Bronchus fibroblast of lung (primary cell): Measurements from ENCODE around the gene CPNE8. TPM values are rescaled to one million over a fixed set of nuclear protein-coding genes. Genes with fewer than 3 reads are reported as not detected.

Experiments used
- total RNA-seq: library from RNA; depleted of rRNA; stranded (reverse); fragments of >200 nt; gene quantifications from 2 replicates; pipeline ENCODE4 v1.2.3, GENCODE V29; 2015

Gene CPNE8
- under 0.01 and 0.17 TPM in 2 replicates for total RNA-seq

DNA sequence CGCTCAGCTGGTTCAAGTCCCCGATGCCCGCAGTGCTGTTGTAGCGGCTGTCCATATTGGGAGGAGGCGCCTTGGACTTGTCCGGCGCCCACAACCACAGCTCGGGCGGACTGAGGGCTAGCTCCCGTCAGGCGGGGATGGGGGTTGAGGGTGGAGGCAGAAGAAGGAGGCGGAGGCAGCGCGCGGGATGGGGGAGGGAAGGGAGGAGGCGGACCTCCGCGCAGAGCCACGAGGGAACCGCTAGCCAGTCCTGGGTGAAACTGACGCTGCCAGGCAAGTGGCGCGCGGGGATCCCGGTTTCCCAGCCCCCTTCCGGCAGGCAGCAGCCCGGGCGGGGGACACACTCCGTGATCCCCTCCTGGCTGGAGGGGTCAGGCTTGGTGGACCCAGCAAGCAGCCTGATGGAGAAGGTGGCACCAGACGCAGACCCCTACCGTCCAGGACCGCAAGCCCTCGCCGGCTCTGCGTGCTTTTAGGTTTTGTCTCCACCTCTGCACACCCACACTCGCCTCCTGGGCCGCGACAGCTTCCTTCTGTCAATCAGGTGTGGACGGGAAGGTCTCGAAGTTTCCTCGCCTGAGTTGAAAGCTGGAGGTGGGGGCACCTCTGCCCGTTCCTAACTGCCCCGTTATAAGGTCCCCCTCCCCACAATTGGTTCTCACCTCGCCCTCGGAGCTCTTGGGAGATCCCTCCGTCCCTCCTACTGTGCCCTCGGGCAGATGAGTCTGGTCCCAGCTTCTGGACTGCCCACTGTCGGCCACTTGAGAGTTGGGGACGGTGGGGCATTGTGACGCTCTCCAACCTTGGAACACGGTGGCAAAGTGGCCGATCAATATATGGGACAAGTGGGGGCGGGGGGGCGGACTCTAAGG, at the start of gene CPNE8:
CPNE8 (minus strand) TSS at position 112 of the 872 bp plus-strand sequence; CDS start at position 55, 57 bp downstream.

